Measurements from ENCODE around the gene BPIFB2.

Gene BPIFB2

GRCh38 chr20:33018169-33018931 is 10.8 kb downstream of the BPIFB2 start:
- TF ChIP-seq ZFX (IDR thresholded peaks at IDR 0.05) (no peak), CTCF (conservative IDR thresholded peaks at IDR 0.05) (no peak)
- no peak overlapping the region for H3K27ac ChIP-seq

- TF ChIP-seq CTCF (conservative IDR thresholded peaks at IDR 0.05) (no peak), ZFX (IDR thresholded peaks at IDR 0.05) (no peak)
- no peak overlapping the region for H3K27ac ChIP-seq
Measured at GRCh38 chr20:33019465-33020277, 12.2 kb downstream of the BPIFB2 start.

GRCh38 chr20:33020278-33021161 is 13.0 kb downstream of the BPIFB2 start:
- no peak overlapping the region for H3K27ac ChIP-seq
- TF ChIP-seq CTCF (conservative IDR thresholded peaks at IDR 0.05) (no peak), ZFX (IDR thresholded peaks at IDR 0.05) (no peak)

GRCh38 chr20:33021879-33022278 is 14.4 kb downstream of the BPIFB2 start:
- H3K27ac ChIP-seq: no peak overlapping the region
- no peak for TF ChIP-seq ZFX (IDR thresholded peaks at IDR 0.05)
- no peak for TF ChIP-seq CTCF (conservative IDR thresholded peaks at IDR 0.05)

- no peak for TF ChIP-seq ZFX (IDR thresholded peaks at IDR 0.05)
- TF ChIP-seq CTCF (conservative IDR thresholded peaks at IDR 0.05): no peak
- no peak overlapping the region for H3K27ac ChIP-seq
Measured at GRCh38 chr20:33022289-33022688, 14.8 kb downstream of the BPIFB2 start.

GRCh38 chr20:33022694-33023438 is 15.4 kb downstream of the BPIFB2 start:
- H3K27ac ChIP-seq: no peak overlapping the region
- no peak for TF ChIP-seq CTCF (conservative IDR thresholded peaks at IDR 0.05)
- no peak for TF ChIP-seq ZFX (IDR thresholded peaks at IDR 0.05)

Measured in C4-2B (cell line).